AG10803 (cell line): ENCODE measurements around the gene KRT24.

Experiments
- DNase-seq: peaks from one replicate; pipeline ENCODE4 v3.0.0; 2010; ENCODE audit warnings: low read depth
- H3K4me3 ChIP-seq: 2 replicates; pipeline ENCODE4 v1.5.1; 2011; ENCODE audit warnings: mild to moderate bottlenecking, low read length, control low read depth
- CTCF ChIP-seq: conservative IDR thresholded peaks from 2 replicates; pipeline ENCODE4 v1.5.1; 2011; ENCODE audit warnings: mild to moderate bottlenecking, low read length, control low read depth, inconsistent platforms

KRT24 gene

GRCh38 chr17:40678902-40679522, 24.5 kb downstream of the KRT24 start:
- H3K4me3 ChIP-seq: no peak overlapping the region
- DNase-seq: no peak
- TF ChIP-seq CTCF: no peak

DNA sequence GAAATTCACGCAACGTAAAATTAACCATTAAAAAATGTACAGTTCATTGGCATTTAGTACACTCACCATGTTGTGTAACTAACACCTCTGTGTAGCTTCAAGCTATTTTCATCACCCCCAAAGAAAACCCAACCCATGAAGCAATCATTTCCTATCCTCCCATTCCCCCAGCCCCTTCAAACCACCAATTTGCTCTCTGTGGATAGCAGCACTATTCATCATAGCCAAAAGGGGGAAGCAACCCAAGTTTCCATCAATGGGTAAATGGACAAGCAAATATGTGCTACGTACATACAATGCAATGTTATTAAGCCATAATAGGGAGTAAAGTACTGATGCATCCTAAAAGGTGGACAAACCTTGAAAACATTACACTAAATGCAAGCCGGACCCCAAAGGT, 27.6 kb downstream of the KRT24 start:
- DNase-seq: no peak
- H3K4me3 ChIP-seq: no peak overlapping the region
- no peak for TF ChIP-seq CTCF

GRCh38 chr17:40672654-40673053, 30.9 kb downstream of the KRT24 start:
- no peak for DNase-seq
- no peak for TF ChIP-seq CTCF
- no peak overlapping the region for H3K4me3 ChIP-seq

- no peak for DNase-seq
- no peak for TF ChIP-seq CTCF
Measured at GRCh38 chr17:40671282-40671681, 32.3 kb downstream of the KRT24 start.

GRCh38 chr17:40666331-40666730, 37.2 kb downstream of the KRT24 start:
- no peak for DNase-seq
- no peak for TF ChIP-seq CTCF
- no peak overlapping the region for H3K4me3 ChIP-seq

More at GRCh38 chr17:40671282-40671681, 32.3 kb downstream of the KRT24 start:
- H3K4me3 ChIP-seq: no peak overlapping the region

GRCh38 chr17:40664582-40665333, 38.8 kb downstream of the KRT24 start, which contains the start of gene KRT222:
TSS of gene KRT222 (minus strand) at chr17:40665177. CDS start at chr17:40665099, 78 bp downstream.
- DNase-seq: no peak
- TF ChIP-seq CTCF: no peak
- H3K4me3 ChIP-seq: no peak within 1 kb of the TSS

GRCh38 chr17:40663252-40663651, 40.3 kb downstream of the KRT24 start:
- no peak for TF ChIP-seq CTCF
- no peak overlapping the region for H3K4me3 ChIP-seq
- DNase-seq: no peak
